ENCODE results near the gene PDE4D. TPM values are rescaled to one million over a fixed set of nuclear protein-coding genes. Genes with fewer than 3 reads are reported as not detected.

Gene PDE4D
- total RNA-seq, 1 experiment from 2014 or later = 3.3 TPM

GRCh38 chr5:59293700-59294099, 599.8 kb downstream of the PDE4D start:
- POLR2A ChIA-PET = no interaction called here

DNA sequence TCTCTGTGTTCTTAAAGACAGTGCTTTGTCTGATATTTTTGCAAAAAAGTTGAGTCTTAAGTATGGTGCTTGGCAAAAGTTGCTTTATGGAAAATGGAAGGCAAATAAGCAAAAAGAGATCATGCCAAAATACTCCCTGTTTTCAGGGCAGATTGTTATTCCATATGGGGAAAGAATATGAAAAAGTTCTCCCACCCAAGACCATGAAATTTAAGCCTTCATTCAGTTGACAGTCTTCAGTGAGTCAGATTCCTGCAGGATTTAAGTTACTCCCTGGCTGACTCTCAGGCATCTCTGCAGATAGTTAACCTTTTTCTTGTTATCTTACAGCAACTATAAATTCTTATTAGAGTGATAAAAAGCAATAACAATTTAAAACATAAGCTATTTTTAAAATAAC, 601.6 kb downstream of the PDE4D start:
- ChIA-PET CTCF (no interaction called here), POLR2A (no interaction called here)
- Mint-ChIP-seq H3K27me3 (ENCODE audit: low read depth) (peaks cover 15% of the 10 kb centered on the region), H3K9me3 (no peaks in the 10 kb centered on the region), H3K27ac (no peak overlapping the region), H3K4me1 (no peaks in the 10 kb centered on the region), H3K4me3 (no peak overlapping the region), H3K36me3 (no peaks in the 10 kb centered on the region)
- no peak for ATAC-seq
- no peak for DNase-seq (ENCODE audit: low spot score)
- TF ChIP-seq USF2 (CRISPR knock-in tag; IDR thresholded peaks at IDR 0.05) = no peak
- TF ChIP-seq TEAD4 (CRISPR knock-in tag; IDR thresholded peaks at IDR 0.05) = no peak
- no peak for TF ChIP-seq RORB (CRISPR knock-in tag; IDR thresholded peaks at IDR 0.05)
- TF ChIP-seq IRF2 (CRISPR knock-in tag; IDR thresholded peaks at IDR 0.05; ENCODE audit: borderline replicate concordance, low read depth) = no peak
- no peak for TF ChIP-seq AR (CRISPR knock-in tag; IDR thresholded peaks at IDR 0.05)
- TF ChIP-seq AFF4 (CRISPR knock-in tag; IDR thresholded peaks at IDR 0.05; ENCODE audit: borderline replicate concordance) = no peak
- no peak for TF ChIP-seq NR3C1 (CRISPR knock-in tag; conservative IDR thresholded peaks at IDR 0.05; ENCODE audit: low read depth)
- TF ChIP-seq SOX15 (CRISPR knock-in tag; IDR thresholded peaks at IDR 0.05) = no peak

More at GRCh38 chr5:59293700-59294099, 599.8 kb downstream of the PDE4D start:
- CTCF ChIA-PET = interaction anchor here (0.7 kb wide), 1 partner anchor 105 kb away, joined by 3 read pairs; no protein-coding TSS in a partner anchor
- ATAC-seq (no peak), DNase-seq (ENCODE audit: low spot score) (no peak)
- TF ChIP-seq CREM (CRISPR knock-in tag; IDR thresholded peaks at IDR 0.05) (no peak), SP1 (CRISPR knock-in tag; conservative IDR thresholded peaks at IDR 0.05) (no peak), IRF2 (CRISPR knock-in tag; IDR thresholded peaks at IDR 0.05; ENCODE audit: borderline replicate concordance, low read depth) (no peak), ATF2 (CRISPR knock-in tag; IDR thresholded peaks at IDR 0.05; ENCODE audit: borderline replicate concordance, low read depth) (no peak), EMX1 (CRISPR knock-in tag; IDR thresholded peaks at IDR 0.05) (no peak), JUN (CRISPR knock-in tag; IDR thresholded peaks at IDR 0.05) (no peak), NFE2L1 (CRISPR knock-in tag; IDR thresholded peaks at IDR 0.05) (no peak), ZBTB43 (CRISPR knock-in tag; IDR thresholded peaks at IDR 0.05) (no peak), PRRX2 (CRISPR knock-in tag; IDR thresholded peaks at IDR 0.05) (no peak)
- TF ChIP-seq, protein P1, sequence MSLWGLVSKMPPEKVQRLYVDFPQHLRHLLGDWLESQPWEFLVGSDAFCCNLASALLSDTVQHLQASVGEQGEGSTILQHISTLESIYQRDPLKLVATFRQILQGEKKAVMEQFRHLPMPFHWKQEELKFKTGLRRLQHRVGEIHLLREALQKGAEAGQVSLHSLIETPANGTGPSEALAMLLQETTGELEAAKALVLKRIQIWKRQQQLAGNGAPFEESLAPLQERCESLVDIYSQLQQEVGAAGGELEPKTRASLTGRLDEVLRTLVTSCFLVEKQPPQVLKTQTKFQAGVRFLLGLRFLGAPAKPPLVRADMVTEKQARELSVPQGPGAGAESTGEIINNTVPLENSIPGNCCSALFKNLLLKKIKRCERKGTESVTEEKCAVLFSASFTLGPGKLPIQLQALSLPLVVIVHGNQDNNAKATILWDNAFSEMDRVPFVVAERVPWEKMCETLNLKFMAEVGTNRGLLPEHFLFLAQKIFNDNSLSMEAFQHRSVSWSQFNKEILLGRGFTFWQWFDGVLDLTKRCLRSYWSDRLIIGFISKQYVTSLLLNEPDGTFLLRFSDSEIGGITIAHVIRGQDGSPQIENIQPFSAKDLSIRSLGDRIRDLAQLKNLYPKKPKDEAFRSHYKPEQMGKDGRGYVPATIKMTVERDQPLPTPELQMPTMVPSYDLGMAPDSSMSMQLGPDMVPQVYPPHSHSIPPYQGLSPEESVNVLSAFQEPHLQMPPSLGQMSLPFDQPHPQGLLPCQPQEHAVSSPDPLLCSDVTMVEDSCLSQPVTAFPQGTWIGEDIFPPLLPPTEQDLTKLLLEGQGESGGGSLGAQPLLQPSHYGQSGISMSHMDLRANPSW (CRISPR knock-in tag; conservative IDR thresholded peaks at IDR 0.05; ENCODE audit: low read depth) = no peak
- TF ChIP-seq, protein P2, sequence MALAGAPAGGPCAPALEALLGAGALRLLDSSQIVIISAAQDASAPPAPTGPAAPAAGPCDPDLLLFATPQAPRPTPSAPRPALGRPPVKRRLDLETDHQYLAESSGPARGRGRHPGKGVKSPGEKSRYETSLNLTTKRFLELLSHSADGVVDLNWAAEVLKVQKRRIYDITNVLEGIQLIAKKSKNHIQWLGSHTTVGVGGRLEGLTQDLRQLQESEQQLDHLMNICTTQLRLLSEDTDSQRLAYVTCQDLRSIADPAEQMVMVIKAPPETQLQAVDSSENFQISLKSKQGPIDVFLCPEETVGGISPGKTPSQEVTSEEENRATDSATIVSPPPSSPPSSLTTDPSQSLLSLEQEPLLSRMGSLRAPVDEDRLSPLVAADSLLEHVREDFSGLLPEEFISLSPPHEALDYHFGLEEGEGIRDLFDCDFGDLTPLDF (CRISPR knock-in tag; IDR thresholded peaks at IDR 0.05) = no peak
- TF ChIP-seq, protein P3, sequence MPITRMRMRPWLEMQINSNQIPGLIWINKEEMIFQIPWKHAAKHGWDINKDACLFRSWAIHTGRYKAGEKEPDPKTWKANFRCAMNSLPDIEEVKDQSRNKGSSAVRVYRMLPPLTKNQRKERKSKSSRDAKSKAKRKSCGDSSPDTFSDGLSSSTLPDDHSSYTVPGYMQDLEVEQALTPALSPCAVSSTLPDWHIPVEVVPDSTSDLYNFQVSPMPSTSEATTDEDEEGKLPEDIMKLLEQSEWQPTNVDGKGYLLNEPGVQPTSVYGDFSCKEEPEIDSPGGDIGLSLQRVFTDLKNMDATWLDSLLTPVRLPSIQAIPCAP (CRISPR knock-in tag; IDR thresholded peaks at IDR 0.05) = no peak
- Mint-ChIP-seq H3K9me3 (no peaks in the 10 kb centered on the region), H3K4me1 (no peaks in the 10 kb centered on the region), H3K4me3 (no peak overlapping the region), H3K36me3 (no peaks in the 10 kb centered on the region), H3K27ac (no peak overlapping the region), H3K27me3 (ENCODE audit: low read depth) (no peaks in the 10 kb centered on the region)
